ENCODE results near the gene DNAJC18.

The DNAJC18 gene

DNA sequence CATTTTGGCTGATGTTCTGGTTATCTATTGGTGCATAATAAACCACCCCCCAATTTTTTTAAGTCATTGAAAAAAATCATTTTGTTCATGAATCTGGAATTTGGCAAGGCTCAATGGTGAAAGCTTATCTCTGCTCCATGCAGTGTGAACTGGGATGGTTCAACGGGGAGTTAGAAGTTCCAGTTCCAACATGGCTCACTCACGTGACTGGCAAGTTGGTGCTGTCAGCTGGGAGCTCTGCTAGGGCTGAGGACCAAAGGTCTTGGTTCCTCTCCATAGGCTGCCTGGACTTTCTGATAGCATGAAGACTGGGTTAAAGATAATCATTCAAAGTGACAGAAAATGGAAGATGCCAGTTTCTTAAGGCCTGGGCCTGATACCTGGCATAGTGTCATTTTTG, 32.4 kb downstream of the DNAJC18 start:
- in situ Hi-C loops (cut with MboI; ENCODE audit: low sequenced_read_pairs): no loop called here

DNA sequence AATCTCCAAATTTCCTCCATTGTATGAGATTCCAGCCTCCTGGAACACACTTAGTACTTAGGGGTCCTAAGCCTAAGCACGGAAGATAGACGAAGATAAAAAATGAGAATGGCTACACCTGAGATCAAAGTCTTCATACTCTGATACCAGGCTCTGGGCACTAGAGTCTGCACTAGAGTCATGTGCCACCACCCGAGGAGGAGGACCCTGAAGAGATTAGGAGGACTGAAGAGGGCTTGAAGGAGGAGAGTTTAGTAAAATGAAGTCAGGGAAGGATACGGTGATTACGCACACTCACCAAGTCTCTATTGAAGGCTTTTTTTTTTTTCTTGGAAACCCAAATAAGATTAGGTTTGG, 34.9 kb downstream of the DNAJC18 start:
- in situ Hi-C loops (cut with MboI; ENCODE audit: low sequenced_read_pairs): no loop called here

DNA sequence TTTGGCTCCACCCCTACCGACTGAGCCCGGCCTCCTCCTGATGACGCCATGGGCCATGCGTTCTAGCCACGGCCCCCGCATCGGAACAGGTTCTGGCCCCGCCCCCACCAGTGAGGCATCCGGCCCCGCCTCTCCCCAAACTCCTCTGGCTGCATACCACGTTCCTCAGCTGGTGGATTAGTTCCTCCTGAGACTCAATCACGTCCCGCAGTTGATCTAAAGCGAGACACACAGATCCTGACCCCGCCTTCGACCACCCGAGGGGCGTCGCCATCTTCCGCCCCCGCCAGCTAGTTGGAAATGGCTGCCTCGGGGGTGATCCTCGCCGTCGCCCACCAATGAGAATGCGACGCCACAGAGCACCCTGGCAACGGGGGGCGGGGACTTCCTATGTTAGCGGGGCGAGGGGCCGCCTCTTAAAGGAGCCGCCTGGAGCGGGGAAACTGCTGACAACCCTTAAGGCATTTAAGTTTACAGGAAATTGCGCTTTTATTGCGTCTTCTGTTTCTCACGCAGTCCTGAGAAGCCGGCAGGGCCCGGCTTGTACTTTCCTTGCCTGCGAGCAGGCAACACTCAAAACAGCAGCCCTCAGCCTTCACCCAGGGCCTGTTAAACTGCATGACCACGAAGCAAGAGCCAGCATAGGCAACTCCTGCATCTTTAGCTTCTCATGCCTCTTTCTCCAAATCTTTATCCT, 35.4 kb downstream of the DNAJC18 start, which contains the start of gene SPATA24:
SPATA24 (minus strand) TSS at position 303 of the 697 bp plus-strand sequence; CDS start at position 274, 29 bp downstream.
- in situ Hi-C loops (cut with MboI; ENCODE audit: low sequenced_read_pairs): no loop called here

DNA sequence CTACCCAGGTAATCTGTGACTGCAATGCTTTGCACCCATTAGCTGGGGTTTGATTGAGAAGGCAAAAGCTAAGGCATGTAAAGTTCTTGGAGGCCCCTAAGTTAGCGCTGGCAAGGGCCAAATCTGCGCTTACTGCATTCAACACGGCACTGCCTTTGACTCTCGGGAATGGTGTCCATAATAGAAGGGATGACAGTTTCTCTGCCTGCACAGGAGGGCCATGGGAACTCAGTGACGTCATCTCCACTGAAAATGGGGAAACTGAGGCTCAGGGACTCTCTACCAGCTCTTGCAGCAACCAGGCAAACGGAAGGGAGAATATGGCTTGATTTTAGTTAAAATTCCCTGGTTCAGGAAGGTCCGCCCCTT, 35.9 kb downstream of the DNAJC18 start:
- in situ Hi-C loops (cut with MboI; ENCODE audit: low sequenced_read_pairs): no loop called here

DNA sequence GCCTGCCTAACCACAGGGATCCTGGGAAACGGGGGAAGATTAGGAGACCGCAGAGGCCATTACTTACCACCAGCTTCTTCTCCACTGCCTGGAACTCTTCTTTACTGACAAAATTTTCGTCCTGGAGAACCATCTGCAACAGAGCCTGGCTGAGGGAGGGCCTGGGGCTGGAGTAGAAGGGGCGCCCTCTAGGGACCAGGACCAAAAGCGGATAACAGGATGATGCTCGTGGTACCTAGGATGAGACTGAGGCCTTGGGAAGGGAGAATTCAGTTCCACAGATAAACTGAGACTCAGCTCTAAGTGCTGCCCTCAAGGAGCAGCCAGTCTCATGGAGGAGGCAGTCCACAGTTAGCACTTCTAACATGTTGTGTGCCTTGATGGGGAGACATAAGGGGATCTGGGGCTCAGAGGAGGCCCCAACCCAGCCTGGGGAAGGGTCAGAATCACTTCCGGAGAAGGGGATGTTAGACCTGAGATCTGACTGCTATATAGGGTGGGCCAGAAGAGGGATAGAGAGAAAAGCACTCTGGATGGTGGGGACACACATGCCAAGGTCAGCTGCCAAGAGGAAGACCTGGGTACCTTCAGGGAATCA, 36.7 kb downstream of the DNAJC18 start:
- in situ Hi-C loops (cut with MboI; ENCODE audit: low sequenced_read_pairs): no loop called here

DNA sequence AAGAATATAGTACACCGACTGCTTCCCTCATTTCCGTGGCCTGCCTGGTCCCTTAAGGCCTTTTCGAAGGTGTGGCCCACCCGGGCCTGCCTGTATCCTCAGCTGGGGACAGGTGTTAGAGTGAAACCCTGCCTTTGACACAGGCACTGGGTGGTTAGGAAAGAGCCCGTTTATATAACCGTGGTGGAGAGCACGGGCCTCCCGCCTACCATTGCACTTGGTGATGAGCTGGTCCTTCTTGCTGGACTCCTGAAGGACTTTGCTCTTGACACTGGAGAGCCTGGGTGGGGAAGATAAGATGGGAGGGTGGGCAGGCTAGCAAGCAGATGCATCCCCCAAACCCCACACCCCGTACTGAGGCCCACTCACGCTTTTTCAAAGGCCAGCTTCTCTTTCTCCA, 37.8 kb downstream of the DNAJC18 start:
- in situ Hi-C loops (cut with MboI; ENCODE audit: low sequenced_read_pairs): no loop called here

DNA sequence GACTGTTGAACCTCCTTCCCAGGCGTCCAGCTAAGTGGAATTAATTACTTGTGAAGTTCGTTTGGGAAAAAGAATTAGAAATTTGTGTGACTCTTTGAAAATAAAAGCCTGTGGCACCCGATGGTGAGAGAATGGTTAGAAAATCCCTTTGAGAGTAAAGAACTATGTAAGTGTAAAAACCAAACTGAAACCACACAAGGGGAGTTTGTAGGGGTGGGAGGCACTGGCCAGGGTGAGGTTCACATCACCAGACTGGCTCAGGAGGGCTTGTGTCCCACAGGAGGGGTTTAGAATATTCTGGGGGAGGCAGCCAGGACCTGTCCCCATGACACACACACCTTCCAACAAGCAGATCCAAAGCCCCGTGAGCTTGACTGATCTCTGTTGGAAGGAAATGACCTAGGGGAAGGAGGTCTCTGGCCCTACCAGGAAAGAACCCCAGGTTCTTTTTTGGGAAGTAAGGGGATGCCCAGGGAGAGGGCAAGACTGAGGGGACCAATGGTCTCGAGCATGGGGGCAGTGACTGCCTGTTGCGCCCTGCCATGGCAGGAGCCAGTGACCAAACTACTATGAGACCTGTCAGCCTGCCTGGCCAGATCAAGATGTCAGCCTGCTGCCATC, 39.7 kb downstream of the DNAJC18 start:
- in situ Hi-C loops (cut with MboI; ENCODE audit: low sequenced_read_pairs): no loop called here

DNA sequence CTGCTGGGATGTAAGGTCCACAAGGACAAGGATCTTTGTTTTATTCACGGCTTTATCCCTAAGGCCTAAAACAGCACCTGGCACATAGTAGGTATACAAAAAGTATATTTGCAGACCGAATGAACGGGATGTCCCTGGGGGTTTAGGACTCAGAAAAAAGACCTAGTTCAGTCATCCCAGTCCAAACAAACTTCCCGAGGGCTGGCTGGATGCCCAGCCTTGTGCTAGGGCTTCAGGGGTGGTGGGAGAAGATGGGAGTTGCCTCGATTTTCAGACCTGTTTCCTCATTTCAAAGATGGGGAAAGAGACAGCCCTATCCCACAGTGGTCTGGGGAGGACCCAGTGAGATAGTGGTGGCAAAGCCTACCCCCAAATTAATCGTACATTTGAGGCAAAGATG, 41.4 kb downstream of the DNAJC18 start:
- in situ Hi-C loops (cut with MboI; ENCODE audit: low sequenced_read_pairs): no loop called here

DNA sequence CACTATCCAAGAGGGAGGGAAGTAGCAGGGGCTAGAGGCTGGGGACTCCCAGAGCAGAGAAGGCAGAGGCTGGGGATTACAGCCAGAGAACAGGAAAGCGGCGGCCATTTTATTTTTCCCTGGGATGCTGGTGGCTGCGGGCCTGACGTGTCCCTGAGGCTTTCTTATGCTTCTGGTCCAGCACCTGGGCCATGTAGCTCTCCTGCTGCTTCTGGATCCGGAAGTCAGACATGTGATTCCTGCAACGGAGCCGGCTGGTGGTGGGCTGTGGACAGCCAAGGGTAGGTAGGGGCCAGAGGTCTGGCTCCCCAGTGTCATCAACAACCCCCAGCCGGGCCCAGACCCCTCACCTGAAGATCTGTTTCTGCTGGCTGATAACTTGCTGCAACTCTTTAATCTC, 42.6 kb downstream of the DNAJC18 start:
- in situ Hi-C loops (cut with MboI; ENCODE audit: low sequenced_read_pairs): no loop called here

DNA sequence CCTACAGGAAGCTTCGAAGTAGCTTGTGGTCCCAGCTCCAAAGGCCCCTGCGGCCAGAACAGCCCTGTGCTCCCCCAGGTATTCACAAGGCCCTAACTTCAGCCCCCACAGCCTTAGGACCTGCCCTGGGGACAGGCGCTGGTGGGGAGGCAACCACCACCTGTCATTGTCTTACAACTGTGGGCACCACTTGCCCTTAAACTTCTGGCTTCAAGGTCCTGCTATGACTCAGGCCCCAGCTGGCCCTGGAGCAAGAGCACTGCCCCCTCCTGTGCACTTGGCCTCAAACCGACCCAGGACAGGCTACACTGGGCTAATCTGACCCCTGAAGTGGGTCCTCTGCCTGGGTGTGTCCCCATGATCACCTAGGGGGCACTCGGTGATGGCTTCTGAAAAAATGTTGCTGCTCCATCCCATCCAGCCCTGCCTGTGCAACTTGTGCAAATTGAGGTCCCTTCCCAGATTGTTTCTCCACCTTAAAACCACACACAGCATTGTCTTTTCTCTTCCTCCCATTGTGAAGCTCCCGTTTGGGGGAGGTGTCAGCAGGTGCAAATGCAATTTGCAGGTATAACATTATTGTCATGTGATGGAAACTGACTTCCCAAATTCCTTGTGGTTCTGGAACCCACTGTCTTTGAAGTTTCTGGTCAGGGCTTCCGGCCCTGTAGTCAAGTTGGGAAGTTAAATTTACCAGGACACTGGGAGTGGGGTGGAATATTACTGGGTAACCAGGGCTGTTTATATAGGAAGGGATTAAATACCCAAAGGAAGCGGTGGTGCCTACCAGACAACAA, 43.3 kb downstream of the DNAJC18 start:
- in situ Hi-C loops (cut with MboI; ENCODE audit: low sequenced_read_pairs): no loop called here

DNA sequence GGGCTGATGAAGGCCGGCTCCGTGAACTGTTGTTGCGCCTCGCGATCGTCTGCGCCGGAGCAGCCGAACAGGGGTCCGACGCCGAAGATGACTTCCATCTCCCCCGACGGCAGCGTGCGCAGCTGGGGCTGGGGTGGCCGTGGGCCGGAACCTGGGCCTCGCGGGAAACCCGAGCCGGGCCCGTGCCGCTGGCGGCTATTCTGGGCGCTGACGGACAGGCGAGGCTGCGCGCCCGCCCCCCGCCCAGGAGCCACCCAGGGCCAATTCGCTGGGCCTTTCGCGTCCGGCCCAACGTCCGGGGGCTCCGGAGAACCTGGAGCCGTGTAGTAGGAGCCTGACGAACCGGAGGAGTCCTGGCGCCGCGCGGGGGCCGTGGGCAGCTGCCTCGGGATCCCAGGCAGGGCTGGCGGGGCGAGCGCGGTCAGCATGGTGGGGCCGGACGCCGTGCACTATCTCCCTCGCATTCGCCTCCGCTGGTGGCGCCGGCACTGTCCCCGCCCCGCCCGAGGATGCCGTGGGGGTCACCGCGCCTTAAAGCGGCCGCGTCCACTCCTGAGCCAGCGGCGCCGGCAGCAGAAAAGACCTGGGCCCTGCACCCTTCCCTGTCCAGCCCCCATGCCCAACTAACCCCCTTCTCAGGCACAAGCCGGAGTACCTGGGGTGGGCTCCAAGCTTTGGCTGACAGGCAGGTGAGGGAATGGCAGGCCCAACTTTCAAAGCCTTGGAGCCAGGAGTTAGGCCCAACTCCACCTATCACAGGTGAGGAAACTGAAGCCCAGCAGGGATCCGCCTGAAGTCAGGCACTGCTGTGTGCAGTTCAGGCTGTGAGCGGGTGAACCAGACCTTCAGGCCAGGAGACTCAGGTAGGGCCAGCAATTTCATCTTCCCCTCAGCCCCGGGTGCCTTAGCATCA, 44.4 kb downstream of the DNAJC18 start, which contains the start of gene PROB1:
PROB1 (minus strand) TSS at position 451 of the 913 bp plus-strand sequence; CDS start at position 428, 23 bp downstream.
- in situ Hi-C loops (cut with MboI; ENCODE audit: low sequenced_read_pairs): no loop called here

DNA sequence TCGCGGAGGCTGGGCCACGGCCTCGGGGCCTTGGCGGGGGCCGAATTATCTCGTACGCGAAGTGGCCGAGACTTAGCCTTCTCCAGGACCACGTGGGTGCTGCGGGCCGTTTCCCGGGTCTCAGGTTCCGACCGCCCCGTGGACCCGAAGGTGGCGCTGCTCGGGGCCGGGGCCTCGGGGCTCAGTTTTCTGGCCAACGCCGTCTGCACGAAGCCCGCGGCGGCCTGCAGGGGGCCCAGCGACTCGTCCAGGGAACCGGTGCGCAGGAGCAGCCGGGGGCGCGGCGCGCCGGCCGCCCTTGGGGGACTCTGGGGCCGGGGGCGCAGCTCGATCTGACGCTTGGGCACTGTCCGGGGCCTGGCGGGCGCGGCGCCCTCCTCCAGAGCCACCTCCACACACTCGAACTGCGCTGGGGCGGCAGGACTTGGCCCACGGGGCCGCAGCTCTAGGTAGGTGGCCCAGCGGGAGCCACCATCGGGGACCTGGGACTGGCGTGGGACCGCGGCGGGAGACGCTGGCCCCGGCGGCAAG, 45.1 kb downstream of the DNAJC18 start:
- in situ Hi-C loops (cut with MboI; ENCODE audit: low sequenced_read_pairs): no loop called here

DNA sequence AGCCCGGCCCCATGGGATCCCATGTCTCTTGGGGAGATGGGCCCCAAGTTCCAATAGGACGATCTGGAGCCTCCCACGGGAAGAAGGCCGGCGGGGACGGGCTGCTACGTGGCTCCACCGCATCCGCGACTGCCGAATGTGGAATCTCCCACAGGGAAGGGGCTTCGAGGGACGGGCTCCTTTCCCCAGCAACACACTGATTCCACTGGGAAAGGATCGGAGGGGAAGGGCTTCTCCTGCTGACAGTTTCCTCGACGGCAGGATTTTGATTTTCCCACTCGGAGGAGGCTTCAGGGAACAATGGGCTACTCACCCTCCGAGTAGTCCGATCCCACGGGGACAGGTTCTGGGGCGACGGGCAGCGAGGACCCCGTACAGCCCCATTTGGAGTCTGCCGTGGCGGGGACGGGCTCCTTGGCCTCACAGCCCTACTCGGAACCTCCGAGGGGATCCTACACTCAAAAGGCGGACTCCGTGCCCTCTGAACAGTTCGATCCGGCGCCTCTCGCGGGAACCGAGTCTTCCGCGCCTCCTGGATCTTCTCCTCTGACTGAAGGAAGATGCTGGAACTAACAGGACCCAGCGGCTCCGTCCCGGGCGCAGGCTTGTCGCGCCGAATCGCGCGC, 45.7 kb downstream of the DNAJC18 start:
- in situ Hi-C loops (cut with MboI; ENCODE audit: low sequenced_read_pairs): no loop called here

DNA sequence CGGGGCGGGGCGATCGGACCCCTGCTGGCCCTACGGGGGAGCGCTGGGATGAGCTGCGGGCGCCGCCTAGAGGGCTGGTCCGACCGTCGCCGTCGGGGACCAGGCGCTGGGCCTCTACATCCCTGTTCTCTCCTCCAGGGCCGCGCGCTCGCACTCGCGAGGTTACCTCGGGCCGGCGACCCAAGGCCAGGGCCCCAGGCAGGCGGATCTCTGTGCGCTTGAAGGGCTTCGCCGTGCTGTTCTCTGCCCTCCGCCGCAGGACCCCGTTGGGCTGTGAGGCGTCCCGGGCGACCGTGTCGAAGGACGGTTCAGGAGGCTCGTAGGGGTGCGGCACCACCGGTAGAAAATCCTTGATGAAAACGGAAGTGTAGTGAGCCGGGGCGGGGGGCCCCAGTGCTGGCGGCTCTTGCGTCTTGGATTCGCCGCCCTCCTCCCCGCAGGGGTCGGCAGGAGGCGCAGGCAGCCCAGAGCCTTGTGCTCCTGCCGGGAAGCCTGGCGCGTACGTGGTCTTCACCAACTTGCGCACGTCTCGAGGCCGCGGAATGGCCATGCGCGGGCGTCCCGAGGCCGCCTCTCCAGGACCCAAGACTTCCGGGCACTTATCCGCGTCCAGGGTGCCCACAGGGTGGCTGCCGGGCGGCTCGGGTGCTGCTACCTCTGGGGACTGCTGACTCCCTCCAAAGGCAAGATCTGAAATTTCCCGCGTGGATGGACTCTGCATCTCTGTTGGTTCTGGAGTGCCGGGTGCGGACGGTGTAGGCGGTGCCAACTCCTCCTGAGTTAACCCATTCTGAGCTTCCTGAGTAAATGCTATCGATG, 46.4 kb downstream of the DNAJC18 start:
- in situ Hi-C loops (cut with MboI; ENCODE audit: low sequenced_read_pairs): no loop called here

DNA sequence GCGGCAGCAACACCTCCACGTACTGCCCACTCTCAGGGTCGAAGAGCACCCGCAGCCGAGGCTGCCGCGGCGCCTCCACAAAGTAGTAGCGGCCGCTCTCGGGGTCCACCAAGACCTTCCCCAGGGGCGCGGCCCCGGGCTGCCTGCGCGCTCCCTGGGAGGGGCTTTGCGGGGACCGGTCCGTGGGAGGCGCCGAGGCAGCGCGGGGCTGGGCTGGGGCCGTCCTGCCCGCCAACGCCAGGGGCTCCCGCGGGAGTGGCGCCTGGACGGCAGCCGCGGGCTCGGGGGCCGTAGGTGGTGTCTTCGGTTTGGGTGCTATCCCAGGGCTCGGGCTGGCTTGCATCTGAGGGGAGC, 47.0 kb downstream of the DNAJC18 start:
- in situ Hi-C loops (cut with MboI; ENCODE audit: low sequenced_read_pairs): no loop called here

DNA sequence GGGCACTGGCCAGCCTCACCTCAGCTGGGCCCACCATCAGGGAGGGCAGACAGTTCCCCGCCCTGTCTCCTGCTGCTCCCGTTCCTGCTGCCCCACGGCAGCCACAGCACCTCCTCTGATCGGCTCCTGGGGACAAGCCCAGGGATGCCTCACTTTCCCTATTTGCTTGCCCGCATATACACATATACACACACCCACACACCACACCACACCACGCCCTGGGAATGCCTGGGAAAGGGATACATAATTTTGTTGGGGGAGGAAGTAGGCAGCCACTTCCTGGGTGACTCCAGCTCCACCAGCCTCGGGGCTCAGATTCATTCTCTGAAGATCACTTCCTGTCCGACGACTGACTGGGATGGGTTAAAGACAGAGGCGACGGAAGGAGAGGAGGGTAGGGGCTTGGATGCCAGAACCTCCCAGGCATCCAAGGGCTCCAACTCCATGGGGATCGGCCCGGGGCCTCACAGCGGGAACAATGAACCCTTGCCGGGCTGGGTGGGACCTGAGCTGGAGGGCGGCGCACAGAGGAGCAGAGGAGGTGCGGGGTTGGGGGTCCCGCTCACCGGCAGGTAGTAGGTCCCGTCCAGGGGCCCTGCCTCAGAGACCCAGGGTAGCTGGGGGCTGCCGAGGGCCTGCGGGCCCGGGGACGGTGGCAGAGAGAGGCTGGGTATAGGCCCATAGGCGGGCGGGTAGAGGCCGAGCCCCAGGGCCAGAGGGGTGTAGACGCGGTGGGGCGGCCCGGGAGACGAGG, 47.6 kb downstream of the DNAJC18 start:
- in situ Hi-C loops (cut with MboI; ENCODE audit: low sequenced_read_pairs): no loop called here

DNA sequence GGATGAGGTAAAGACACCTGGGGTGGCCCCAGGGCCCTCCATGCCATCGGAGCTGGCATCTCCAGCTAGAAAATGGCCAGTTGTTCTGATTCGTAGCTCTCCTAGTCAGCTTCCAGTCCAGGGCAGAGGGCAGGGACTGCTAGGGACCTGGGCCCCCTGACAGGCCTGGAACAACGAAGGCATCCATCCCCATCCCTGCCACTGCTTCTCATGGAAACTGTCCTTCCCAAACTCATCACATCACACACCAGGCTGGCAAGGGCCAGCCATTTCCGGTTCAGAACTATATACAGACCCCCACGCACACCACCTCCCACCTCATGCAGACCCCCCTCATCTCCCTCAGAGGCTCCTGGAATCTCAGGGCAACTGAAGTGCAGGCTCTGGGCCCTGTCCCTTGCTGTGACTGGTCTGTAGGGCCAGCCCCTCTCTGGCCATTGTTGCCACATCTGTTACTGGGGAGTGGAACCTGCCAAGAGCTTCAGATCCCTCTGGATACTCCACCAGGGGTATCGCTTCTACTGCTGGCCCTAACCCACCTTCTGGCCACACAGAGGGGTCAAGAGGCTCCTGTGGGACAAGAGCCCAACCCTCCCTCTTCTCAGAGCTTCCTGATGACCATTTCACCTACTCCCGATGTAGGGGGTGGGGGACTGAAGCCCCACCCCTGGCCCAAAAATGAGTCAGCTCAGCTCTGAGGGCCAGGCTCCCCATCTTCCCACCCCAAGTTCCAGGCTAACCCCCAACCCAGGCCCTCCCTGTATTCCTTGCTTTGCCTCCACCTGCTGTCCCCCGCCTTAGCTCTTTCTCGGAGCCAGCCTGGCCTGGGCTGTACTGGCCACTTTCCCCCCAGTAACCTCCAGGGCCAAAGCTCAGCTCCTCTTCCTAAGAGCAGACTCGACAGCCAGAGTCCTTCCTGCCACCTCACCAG, 48.4 kb downstream of the DNAJC18 start:
- in situ Hi-C loops (cut with MboI; ENCODE audit: low sequenced_read_pairs): no loop called here

All from HL-60/S4 (cell line).